HAP-1 (cell line): ENCODE data around the gene FHOD3.

Experiments used
- DNase-seq, 2 experiments: peaks; one replicate each; pipeline ENCODE4 v3.0.0-alpha.2; 2016 to 2020; ENCODE audit warnings: low spot score in 2 of 2
- H3K27me3 ChIP-seq: fragments of 250-450 bp; sonication (Bioruptor Pico); 2 replicates; pipeline ENCODE4 v1.5.1; 2020; ENCODE audit warnings: low read depth, mild to moderate bottlenecking, moderate library complexity
- H3K36me3 ChIP-seq: fragments of 250-450 bp; sonication (Bioruptor Pico); replicated peaks from 2 replicates; pipeline ENCODE4 v1.5.1; 2020; ENCODE audit warnings: mild to moderate bottlenecking
- H3K4me1 ChIP-seq: fragments of 250-450 bp; sonication (Bioruptor Pico); 2 replicates; pipeline ENCODE4 v1.5.1; 2020; ENCODE audit warnings: mild to moderate bottlenecking
- H3K4me3 ChIP-seq: fragments of 250-450 bp; sonication (Bioruptor Pico); 2 replicates; pipeline ENCODE4 v1.5.1; 2020; ENCODE audit warnings: mild to moderate bottlenecking, moderate library complexity
- H3K9me3 ChIP-seq: fragments of 250-450 bp; sonication (Bioruptor Pico); 2 replicates; pipeline ENCODE4 v1.5.1; 2020; ENCODE audit warnings: mild to moderate bottlenecking, moderate library complexity
- in situ Hi-C: fragments of 300-500 bp; cut with MboI; formaldehyde crosslinking; loops from 3 replicates; pipeline ENCODE4 v1.14.3; 2020; ENCODE audit warnings: low sequenced_read_pairs, inconsistent platforms, mixed read lengths

The FHOD3 gene

GRCh38 chr18:36770315-36770946 is 472.9 kb downstream of the FHOD3 start:
- H3K27me3 ChIP-seq: no peaks in the 10 kb centered on the region
- no peaks in the 10 kb centered on the region for H3K4me1 ChIP-seq
- no peak for DNase-seq
- H3K36me3 ChIP-seq: no peaks in the 10 kb centered on the region
- no peak overlapping the region for H3K4me3 ChIP-seq
- no peaks in the 10 kb centered on the region for H3K9me3 ChIP-seq
- in situ Hi-C loops: loop anchor here (25.0 kb wide), 2 partner anchors 483 to 683 kb away; partner anchors contain the start of gene FHOD3

- in situ Hi-C loops: loop anchor here (25.0 kb wide), 2 partner anchors 484 to 684 kb away; partner anchors contain the start of gene FHOD3
- Histone ChIP-seq H3K4me3 (no peak overlapping the region), H3K9me3 (no peaks in the 10 kb centered on the region), H3K4me1 (no peaks in the 10 kb centered on the region), H3K27me3 (no peaks in the 10 kb centered on the region), H3K36me3 (no peaks in the 10 kb centered on the region)
- no peak for DNase-seq
These were observed 473.7 kb downstream of the FHOD3 start for GRCh38 chr18:36771245-36771644.

- no peaks in the 10 kb centered on the region for H3K9me3 ChIP-seq
- H3K4me3 ChIP-seq: no peak overlapping the region
- H3K27me3 ChIP-seq: no peaks in the 10 kb centered on the region
- no peak for DNase-seq
- no peaks in the 10 kb centered on the region for H3K4me1 ChIP-seq
- no peaks in the 10 kb centered on the region for H3K36me3 ChIP-seq
- in situ Hi-C loops: loop anchor here (25.0 kb wide), 2 partner anchors 485 to 685 kb away; partner anchors contain the start of gene FHOD3
These were observed 474.8 kb downstream of the FHOD3 start for GRCh38 chr18:36772241-36772723.

GRCh38 chr18:36775396-36775795 is 477.9 kb downstream of the FHOD3 start:
- no peaks in the 10 kb centered on the region for H3K4me1 ChIP-seq
- in situ Hi-C loops: no loop called here
- H3K9me3 ChIP-seq: no peaks in the 10 kb centered on the region
- no peak overlapping the region for H3K4me3 ChIP-seq
- no peak for DNase-seq
- H3K27me3 ChIP-seq: no peaks in the 10 kb centered on the region
- peaks cover 11% of the 10 kb centered on the region for H3K36me3 ChIP-seq

- no peak for DNase-seq
- in situ Hi-C loops: no loop called here
- Histone ChIP-seq H3K27me3 (no peaks in the 10 kb centered on the region), H3K4me3 (no peak overlapping the region), H3K4me1 (no peaks in the 10 kb centered on the region), H3K9me3 (no peaks in the 10 kb centered on the region), H3K36me3 (peaks cover 15% of the 10 kb centered on the region)
These were observed 479.1 kb downstream of the FHOD3 start for GRCh38 chr18:36776650-36777049.

GRCh38 chr18:36777566-36777965 is 480.1 kb downstream of the FHOD3 start:
- no peak for DNase-seq
- H3K4me3 ChIP-seq: no peak overlapping the region
- H3K36me3 ChIP-seq: peaks cover 15% of the 10 kb centered on the region
- no peaks in the 10 kb centered on the region for H3K27me3 ChIP-seq
- in situ Hi-C loops: no loop called here
- no peaks in the 10 kb centered on the region for H3K9me3 ChIP-seq
- no peaks in the 10 kb centered on the region for H3K4me1 ChIP-seq

GRCh38 chr18:36780748-36781147 is 483.2 kb downstream of the FHOD3 start:
- no peaks in the 10 kb centered on the region for H3K9me3 ChIP-seq
- H3K4me1 ChIP-seq: no peaks in the 10 kb centered on the region
- H3K27me3 ChIP-seq: no peaks in the 10 kb centered on the region
- no peak overlapping the region for H3K4me3 ChIP-seq
- in situ Hi-C loops: no loop called here
- peaks cover 15% of the 10 kb centered on the region for H3K36me3 ChIP-seq
- DNase-seq: no peak

GRCh38 chr18:36782710-36783109 is 485.2 kb downstream of the FHOD3 start:
- no peak for DNase-seq
- no peaks in the 10 kb centered on the region for H3K9me3 ChIP-seq
- H3K4me3 ChIP-seq: no peak overlapping the region
- no peaks in the 10 kb centered on the region for H3K4me1 ChIP-seq
- H3K27me3 ChIP-seq: no peaks in the 10 kb centered on the region
- in situ Hi-C loops: no loop called here
- peaks cover 15% of the 10 kb centered on the region for H3K36me3 ChIP-seq

GRCh38 chr18:36783792-36784191 is 486.3 kb downstream of the FHOD3 start:
- Histone ChIP-seq H3K4me3 (no peak overlapping the region), H3K36me3 (peaks cover 15% of the 10 kb centered on the region), H3K27me3 (no peaks in the 10 kb centered on the region), H3K9me3 (no peaks in the 10 kb centered on the region), H3K4me1 (no peaks in the 10 kb centered on the region)
- no peak for DNase-seq
- in situ Hi-C loops: no loop called here

GRCh38 chr18:36786686-36787085 is 489.2 kb downstream of the FHOD3 start:
- no peaks in the 10 kb centered on the region for H3K4me1 ChIP-seq
- no peaks in the 10 kb centered on the region for H3K27me3 ChIP-seq
- H3K36me3 ChIP-seq: peaks cover 16% of the 10 kb centered on the region; the same call in 1 of the 2 replicates
- H3K9me3 ChIP-seq: no peaks in the 10 kb centered on the region
- no peak overlapping the region for H3K4me3 ChIP-seq
- in situ Hi-C loops: no loop called here
- DNase-seq: no peak

GRCh38 chr18:36792634-36793283 is 495.2 kb downstream of the FHOD3 start:
- in situ Hi-C loops: no loop called here
- Histone ChIP-seq H3K4me1 (no peaks in the 10 kb centered on the region), H3K9me3 (no peaks in the 10 kb centered on the region), H3K27me3 (no peaks in the 10 kb centered on the region), H3K4me3 (no peak overlapping the region), H3K36me3 (peaks cover 36% of the 10 kb centered on the region)
- no peak for DNase-seq

- in situ Hi-C loops: no loop called here
- Histone ChIP-seq H3K27me3 (no peaks in the 10 kb centered on the region), H3K36me3 (peaks cover 59% of the 10 kb centered on the region), H3K4me1 (no peaks in the 10 kb centered on the region), H3K9me3 (no peaks in the 10 kb centered on the region), H3K4me3 (no peak overlapping the region)
- no peak for DNase-seq
These were observed 501.4 kb downstream of the FHOD3 start for GRCh38 chr18:36798738-36799473.

GRCh38 chr18:36805105-36805504 is 507.6 kb downstream of the FHOD3 start:
- H3K36me3 ChIP-seq: peaks cover 62% of the 10 kb centered on the region
- H3K9me3 ChIP-seq: no peaks in the 10 kb centered on the region
- no peak for DNase-seq
- no peaks in the 10 kb centered on the region for H3K4me1 ChIP-seq
- no peak overlapping the region for H3K4me3 ChIP-seq
- in situ Hi-C loops: no loop called here
- no peaks in the 10 kb centered on the region for H3K27me3 ChIP-seq

GRCh38 chr18:36808681-36809080 is 511.2 kb downstream of the FHOD3 start:
- H3K27me3 ChIP-seq: no peaks in the 10 kb centered on the region
- H3K4me1 ChIP-seq: no peaks in the 10 kb centered on the region
- H3K4me3 ChIP-seq: no peak overlapping the region
- DNase-seq: no peak
- in situ Hi-C loops: no loop called here
- peaks cover 46% of the 10 kb centered on the region for H3K36me3 ChIP-seq
- no peaks in the 10 kb centered on the region for H3K9me3 ChIP-seq
